Measurements from ENCODE around the gene TPCN1. TPM values are rescaled to one million over a fixed set of nuclear protein-coding genes. Genes with fewer than 3 reads are reported as not detected.

Gene TPCN1
- total RNA-seq, 1 experiment from 2014 or later = 32.7 TPM

DNA sequence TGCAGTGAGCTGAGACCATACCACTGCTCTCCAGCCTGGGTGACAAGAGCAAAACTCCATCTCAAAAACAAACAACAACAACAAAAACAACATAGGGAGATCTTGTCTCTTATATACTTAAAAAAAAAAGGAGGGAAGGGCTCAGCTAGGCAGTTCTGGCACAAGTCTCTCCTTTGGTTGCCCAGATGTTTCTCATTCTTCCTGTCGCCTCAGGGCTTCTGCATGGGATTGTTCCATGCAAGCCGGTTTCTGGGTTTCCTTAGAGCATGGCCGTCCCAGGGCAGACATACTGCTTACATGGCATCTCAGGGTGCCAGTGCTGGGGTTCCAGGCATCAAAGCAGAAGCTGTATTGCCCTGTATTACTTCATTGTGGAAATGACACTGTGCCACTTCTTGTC lies 118.8 kb downstream of the TPCN1 start:
- H3K4me1 Mint-ChIP-seq = peaks cover 16% of the 10 kb centered on the region
- no peak overlapping the region for H3K4me3 Mint-ChIP-seq
- ChIA-PET POLR2A (no interaction called here), CTCF (interaction anchor here (1.0 kb wide), 1 partner anchor 86 kb away, joined by 3 read pairs; no protein-coding TSS in a partner anchor)
- no peaks in the 10 kb centered on the region for H3K36me3 Mint-ChIP-seq
- DNase-seq (ENCODE audit: low spot score) (no peak), ATAC-seq (no peak)
- H3K27me3 Mint-ChIP-seq (ENCODE audit: low read depth) = peaks cover 4% of the 10 kb centered on the region
- no peak for TF ChIP-seq CBFB (CRISPR knock-in tag; IDR thresholded peaks at IDR 0.05; ENCODE audit: low read depth)
- TF ChIP-seq, protein P1, sequence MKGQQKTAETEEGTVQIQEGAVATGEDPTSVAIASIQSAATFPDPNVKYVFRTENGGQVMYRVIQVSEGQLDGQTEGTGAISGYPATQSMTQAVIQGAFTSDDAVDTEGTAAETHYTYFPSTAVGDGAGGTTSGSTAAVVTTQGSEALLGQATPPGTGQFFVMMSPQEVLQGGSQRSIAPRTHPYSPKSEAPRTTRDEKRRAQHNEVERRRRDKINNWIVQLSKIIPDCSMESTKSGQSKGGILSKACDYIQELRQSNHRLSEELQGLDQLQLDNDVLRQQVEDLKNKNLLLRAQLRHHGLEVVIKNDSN (CRISPR knock-in tag; IDR thresholded peaks at IDR 0.05) = no peak
- no peaks in the 10 kb centered on the region for H3K9me3 Mint-ChIP-seq
- no peak overlapping the region for H3K27ac Mint-ChIP-seq

DNA sequence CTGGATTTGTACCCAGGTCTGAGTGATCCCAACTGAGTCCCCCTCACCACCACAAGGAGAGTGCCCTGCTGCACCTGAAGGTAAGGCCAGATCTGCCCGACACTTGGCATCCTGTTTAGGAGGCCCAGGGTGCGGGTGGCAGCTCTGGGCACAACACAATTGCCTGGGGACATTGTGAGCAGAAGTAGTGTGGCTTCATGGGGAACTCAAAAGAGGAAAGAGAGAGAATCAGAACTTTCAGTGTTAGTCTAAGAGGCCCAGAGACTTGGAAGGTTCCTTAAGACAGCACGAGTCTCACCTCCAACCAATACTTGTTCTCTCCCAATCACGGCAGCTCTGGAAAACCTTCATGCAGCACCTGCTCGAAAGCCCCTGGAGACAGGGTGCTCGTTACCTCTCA lies 120.3 kb downstream of the TPCN1 start:
- ChIA-PET POLR2A (no interaction called here), CTCF (no interaction called here)
- Mint-ChIP-seq H3K4me3 (no peak overlapping the region), H3K27me3 (ENCODE audit: low read depth) (no peaks in the 10 kb centered on the region; the same call in 1 of the 2 replicates), H3K9me3 (no peaks in the 10 kb centered on the region), H3K27ac (no peak overlapping the region), H3K36me3 (no peaks in the 10 kb centered on the region), H3K4me1 (peaks cover 15% of the 10 kb centered on the region)
- TF ChIP-seq, protein P2, sequence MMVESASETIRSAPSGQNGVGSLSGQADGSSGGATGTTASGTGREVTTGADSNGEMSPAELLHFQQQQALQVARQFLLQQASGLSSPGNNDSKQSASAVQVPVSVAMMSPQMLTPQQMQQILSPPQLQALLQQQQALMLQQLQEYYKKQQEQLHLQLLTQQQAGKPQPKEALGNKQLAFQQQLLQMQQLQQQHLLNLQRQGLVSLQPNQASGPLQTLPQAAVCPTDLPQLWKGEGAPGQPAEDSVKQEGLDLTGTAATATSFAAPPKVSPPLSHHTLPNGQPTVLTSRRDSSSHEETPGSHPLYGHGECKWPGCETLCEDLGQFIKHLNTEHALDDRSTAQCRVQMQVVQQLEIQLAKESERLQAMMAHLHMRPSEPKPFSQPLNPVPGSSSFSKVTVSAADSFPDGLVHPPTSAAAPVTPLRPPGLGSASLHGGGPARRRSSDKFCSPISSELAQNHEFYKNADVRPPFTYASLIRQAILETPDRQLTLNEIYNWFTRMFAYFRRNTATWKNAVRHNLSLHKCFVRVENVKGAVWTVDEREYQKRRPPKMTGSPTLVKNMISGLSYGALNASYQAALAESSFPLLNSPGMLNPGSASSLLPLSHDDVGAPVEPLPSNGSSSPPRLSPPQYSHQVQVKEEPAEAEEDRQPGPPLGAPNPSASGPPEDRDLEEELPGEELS (CRISPR knock-in tag; IDR thresholded peaks at IDR 0.05) = no peak
- no peak for TF ChIP-seq FOXJ3 (CRISPR knock-in tag; IDR thresholded peaks at IDR 0.05; ENCODE audit: borderline replicate concordance)
- TF ChIP-seq NR2C2 (CRISPR knock-in tag; IDR thresholded peaks at IDR 0.05) = no peak
- no peak for TF ChIP-seq FOXP1 (CRISPR knock-in tag; IDR thresholded peaks at IDR 0.05; ENCODE audit: borderline replicate concordance)
- TF ChIP-seq CREM (CRISPR knock-in tag; IDR thresholded peaks at IDR 0.05) = no peak
- TF ChIP-seq ZNF219 (CRISPR knock-in tag; IDR thresholded peaks at IDR 0.05; ENCODE audit: borderline replicate concordance) = no peak
- no peak for TF ChIP-seq NR3C1 (CRISPR knock-in tag; conservative IDR thresholded peaks at IDR 0.05; ENCODE audit: low read depth)
- no peak for TF ChIP-seq PREB (CRISPR knock-in tag; IDR thresholded peaks at IDR 0.05; ENCODE audit: borderline replicate concordance)
- TF ChIP-seq NFE2L1 (CRISPR knock-in tag; IDR thresholded peaks at IDR 0.05) = no peak
- TF ChIP-seq, protein P3, sequence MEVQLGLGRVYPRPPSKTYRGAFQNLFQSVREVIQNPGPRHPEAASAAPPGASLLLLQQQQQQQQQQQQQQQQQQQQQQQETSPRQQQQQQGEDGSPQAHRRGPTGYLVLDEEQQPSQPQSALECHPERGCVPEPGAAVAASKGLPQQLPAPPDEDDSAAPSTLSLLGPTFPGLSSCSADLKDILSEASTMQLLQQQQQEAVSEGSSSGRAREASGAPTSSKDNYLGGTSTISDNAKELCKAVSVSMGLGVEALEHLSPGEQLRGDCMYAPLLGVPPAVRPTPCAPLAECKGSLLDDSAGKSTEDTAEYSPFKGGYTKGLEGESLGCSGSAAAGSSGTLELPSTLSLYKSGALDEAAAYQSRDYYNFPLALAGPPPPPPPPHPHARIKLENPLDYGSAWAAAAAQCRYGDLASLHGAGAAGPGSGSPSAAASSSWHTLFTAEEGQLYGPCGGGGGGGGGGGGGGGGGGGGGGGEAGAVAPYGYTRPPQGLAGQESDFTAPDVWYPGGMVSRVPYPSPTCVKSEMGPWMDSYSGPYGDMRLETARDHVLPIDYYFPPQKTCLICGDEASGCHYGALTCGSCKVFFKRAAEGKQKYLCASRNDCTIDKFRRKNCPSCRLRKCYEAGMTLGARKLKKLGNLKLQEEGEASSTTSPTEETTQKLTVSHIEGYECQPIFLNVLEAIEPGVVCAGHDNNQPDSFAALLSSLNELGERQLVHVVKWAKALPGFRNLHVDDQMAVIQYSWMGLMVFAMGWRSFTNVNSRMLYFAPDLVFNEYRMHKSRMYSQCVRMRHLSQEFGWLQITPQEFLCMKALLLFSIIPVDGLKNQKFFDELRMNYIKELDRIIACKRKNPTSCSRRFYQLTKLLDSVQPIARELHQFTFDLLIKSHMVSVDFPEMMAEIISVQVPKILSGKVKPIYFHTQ (CRISPR knock-in tag; IDR thresholded peaks at IDR 0.05) = no peak
- TF ChIP-seq ZNF232 (CRISPR knock-in tag; IDR thresholded peaks at IDR 0.05) = no peak
- TF ChIP-seq, protein P1 (CRISPR knock-in tag; IDR thresholded peaks at IDR 0.05) = no peak
- ATAC-seq (no peak), DNase-seq (ENCODE audit: low spot score) (no peak)

- Mint-ChIP-seq H3K4me1 (peaks cover 16% of the 10 kb centered on the region), H3K9me3 (no peaks in the 10 kb centered on the region), H3K27ac (no peak overlapping the region), H3K36me3 (no peaks in the 10 kb centered on the region), H3K27me3 (ENCODE audit: low read depth) (no peaks in the 10 kb centered on the region), H3K4me3 (no peak overlapping the region)
- ChIA-PET POLR2A (no interaction called here), CTCF (interaction anchor here (0.7 kb wide), 2 partner anchors 593 to 663 kb away, joined by 3 read pairs; no protein-coding TSS in a partner anchor)
- DNase-seq (ENCODE audit: low spot score) = no peak
- no peak for ATAC-seq
- TF ChIP-seq ZNF121 (CRISPR knock-in tag; IDR thresholded peaks at IDR 0.05) (no peak), E2F5 (CRISPR knock-in tag; IDR thresholded peaks at IDR 0.05) (no peak), GTF2I (CRISPR knock-in tag; conservative IDR thresholded peaks at IDR 0.05) (no peak), KAT7 (CRISPR knock-in tag; IDR thresholded peaks at IDR 0.05; ENCODE audit: borderline replicate concordance) (no peak), NR3C1 (CRISPR knock-in tag; conservative IDR thresholded peaks at IDR 0.05; ENCODE audit: low read depth) (no peak), MAX (CRISPR knock-in tag; IDR thresholded peaks at IDR 0.05) (no peak)
- TF ChIP-seq, protein P4, sequence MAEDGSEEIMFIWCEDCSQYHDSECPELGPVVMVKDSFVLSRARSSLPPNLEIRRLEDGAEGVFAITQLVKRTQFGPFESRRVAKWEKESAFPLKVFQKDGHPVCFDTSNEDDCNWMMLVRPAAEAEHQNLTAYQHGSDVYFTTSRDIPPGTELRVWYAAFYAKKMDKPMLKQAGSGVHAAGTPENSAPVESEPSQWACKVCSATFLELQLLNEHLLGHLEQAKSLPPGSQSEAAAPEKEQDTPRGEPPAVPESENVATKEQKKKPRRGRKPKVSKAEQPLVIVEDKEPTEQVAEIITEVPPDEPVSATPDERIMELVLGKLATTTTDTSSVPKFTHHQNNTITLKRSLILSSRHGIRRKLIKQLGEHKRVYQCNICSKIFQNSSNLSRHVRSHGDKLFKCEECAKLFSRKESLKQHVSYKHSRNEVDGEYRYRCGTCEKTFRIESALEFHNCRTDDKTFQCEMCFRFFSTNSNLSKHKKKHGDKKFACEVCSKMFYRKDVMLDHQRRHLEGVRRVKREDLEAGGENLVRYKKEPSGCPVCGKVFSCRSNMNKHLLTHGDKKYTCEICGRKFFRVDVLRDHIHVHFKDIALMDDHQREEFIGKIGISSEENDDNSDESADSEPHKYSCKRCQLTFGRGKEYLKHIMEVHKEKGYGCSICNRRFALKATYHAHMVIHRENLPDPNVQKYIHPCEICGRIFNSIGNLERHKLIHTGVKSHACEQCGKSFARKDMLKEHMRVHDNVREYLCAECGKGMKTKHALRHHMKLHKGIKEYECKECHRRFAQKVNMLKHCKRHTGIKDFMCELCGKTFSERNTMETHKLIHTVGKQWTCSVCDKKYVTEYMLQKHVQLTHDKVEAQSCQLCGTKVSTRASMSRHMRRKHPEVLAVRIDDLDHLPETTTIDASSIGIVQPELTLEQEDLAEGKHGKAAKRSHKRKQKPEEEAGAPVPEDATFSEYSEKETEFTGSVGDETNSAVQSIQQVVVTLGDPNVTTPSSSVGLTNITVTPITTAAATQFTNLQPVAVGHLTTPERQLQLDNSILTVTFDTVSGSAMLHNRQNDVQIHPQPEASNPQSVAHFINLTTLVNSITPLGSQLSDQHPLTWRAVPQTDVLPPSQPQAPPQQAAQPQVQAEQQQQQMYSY (CRISPR knock-in tag; IDR thresholded peaks at IDR 0.05) = no peak
Measured at GRCh38 chr12:113345318-113345717, 124.1 kb downstream of the TPCN1 start.
